ENCODE data around the gene RBM6.

The RBM6 gene

GRCh38 chr3:50100956-50101845 lies 161.3 kb downstream of the RBM6 start:
- no peak for DNase-seq

GRCh38 chr3:50102558-50102957 lies 162.6 kb downstream of the RBM6 start:
- DNase-seq: no peak

- DNase-seq: no peak
Observed at GRCh38 chr3:50111757-50112156, 171.8 kb downstream of the RBM6 start.

GRCh38 chr3:50112462-50112861 lies 172.5 kb downstream of the RBM6 start:
- peak; percentile 75 for DNase-seq

- no peak for DNase-seq
Observed at GRCh38 chr3:50117120-50117519, 177.2 kb downstream of the RBM6 start.

GRCh38 chr3:50118237-50118636 lies 178.3 kb downstream of the RBM6 start:
- no peak for DNase-seq

- DNase-seq: no peak
Observed at GRCh38 chr3:50119786-50120185, 179.8 kb downstream of the RBM6 start.

- DNase-seq: no peak
Observed at GRCh38 chr3:50120364-50121071, 180.6 kb downstream of the RBM6 start.

- peak; percentile 62 for DNase-seq
Observed at GRCh38 chr3:50121072-50122032, 181.4 kb downstream of the RBM6 start.

- no peak for DNase-seq
Observed at GRCh38 chr3:50122071-50122470, 182.1 kb downstream of the RBM6 start.

GRCh38 chr3:50122661-50123391 lies 182.9 kb downstream of the RBM6 start:
- no peak for DNase-seq

- DNase-seq: no peak
Observed at GRCh38 chr3:50123394-50124051, 183.6 kb downstream of the RBM6 start.

- no peak for DNase-seq
Observed at GRCh38 chr3:50124052-50124799, 184.3 kb downstream of the RBM6 start.

GRCh38 chr3:50124800-50125178 lies 184.8 kb downstream of the RBM6 start:
- DNase-seq: no peak

GRCh38 chr3:50125541-50126286 lies 185.8 kb downstream of the RBM6 start:
- DNase-seq: no peak

GRCh38 chr3:50126287-50127211 lies 186.6 kb downstream of the RBM6 start:
- no peak for DNase-seq

Measured in NCI-H345 (cell line).